Measurements from ENCODE around the gene HDGF.

Gene HDGF

DNA sequence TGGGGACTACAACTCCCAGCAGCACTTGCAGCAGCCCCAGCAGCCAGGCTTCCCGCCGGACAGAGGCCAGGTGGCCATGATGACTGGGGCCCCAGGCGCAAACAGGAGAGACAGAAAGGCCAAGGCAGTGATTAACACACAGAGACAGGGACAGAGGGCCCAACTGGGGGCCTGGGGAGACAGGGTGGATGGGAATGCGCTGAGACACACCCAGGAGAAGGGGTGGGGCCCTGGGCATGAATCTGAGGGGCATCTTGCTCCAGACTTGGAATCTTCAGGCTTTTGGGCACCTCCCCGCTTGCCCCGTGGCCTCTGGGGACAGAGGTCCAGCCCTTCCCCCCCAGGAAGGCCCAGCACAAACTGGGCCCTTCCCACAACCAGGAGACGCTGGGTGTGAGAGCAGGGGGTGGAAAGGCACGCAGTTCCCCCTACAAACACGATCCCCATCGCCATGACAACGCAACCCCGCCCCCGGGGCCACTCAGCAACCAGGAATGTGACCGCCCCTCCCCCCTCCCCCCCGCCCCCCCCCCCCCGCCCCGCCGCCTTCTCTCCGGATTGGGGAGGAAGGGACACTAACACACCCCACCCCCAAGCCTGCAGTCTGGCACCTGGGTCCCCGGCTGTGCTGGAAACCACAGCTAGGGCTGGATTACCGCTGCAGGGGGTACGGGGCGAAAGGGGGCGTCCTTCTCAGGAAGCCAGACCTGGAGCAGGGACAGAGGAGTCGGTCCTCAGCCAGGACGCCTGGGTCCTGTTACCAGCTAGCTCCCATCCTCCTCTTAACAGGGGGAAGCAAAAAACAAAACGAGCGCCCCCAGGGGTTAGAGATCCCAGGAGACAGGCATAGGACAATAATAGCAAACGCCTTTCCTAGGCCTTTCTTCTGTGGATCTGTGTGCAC is 4.5 kb downstream of the HDGF start:
- peak; percentile 48 for DNase-seq (ENCODE audit: low read depth)

DNA sequence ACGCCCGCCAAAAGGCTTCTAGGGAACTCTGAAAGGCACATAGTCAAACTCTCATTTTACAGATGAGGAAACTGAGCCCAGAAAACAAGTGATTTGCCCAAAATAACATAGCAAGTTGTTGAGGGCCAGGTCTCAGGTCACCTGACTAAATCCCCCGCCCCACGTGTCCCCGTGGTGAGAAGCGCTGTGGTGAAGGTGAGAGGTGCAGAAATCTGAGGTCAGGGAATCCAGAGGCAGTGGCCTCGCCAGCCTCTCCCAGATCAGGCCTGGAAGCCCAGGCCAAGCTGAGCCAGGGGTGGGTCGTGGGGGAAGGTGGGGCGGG is 5.1 kb downstream of the HDGF start:
- no peak for DNase-seq (ENCODE audit: low read depth)

- DNase-seq (ENCODE audit: low read depth), result no peak
Measured at GRCh38 chr1:156745881-156746280, 5.6 kb downstream of the HDGF start.

DNA sequence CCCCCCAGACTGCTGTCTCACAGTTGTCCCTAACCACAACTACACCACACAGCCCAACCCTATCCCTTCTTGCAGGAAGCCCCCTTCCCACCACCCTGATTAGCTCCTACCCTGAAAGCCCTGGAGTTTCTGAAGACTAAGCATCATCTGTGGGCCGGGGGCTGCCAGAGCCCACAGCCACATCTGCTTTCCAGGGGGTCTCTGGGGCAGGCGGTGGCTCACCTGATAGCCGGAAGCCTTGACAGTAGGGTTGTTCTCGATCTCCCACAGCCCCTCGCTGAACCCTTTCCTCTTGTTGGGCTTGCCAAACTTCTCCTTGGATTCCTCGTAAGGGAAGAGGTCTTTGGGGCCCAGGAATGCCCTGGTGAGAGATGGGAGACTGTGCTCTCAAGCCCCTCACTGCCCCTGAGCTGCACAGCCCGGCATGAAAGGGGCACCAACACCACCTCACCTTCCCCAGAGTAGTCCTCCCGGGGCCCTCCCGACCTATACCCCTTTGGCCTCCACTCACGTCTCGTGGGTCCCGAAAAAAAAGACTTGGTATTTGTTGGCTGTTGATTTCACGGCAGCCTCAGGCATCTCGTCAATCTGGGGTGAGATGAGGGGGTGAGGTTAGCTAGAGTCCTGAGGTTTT is 6.6 kb downstream of the HDGF start:
- DNase-seq (ENCODE audit: low read depth), result no peak

- DNase-seq (ENCODE audit: low read depth), result no peak
Measured at GRCh38 chr1:156744344-156744743, 7.1 kb downstream of the HDGF start.

DNA sequence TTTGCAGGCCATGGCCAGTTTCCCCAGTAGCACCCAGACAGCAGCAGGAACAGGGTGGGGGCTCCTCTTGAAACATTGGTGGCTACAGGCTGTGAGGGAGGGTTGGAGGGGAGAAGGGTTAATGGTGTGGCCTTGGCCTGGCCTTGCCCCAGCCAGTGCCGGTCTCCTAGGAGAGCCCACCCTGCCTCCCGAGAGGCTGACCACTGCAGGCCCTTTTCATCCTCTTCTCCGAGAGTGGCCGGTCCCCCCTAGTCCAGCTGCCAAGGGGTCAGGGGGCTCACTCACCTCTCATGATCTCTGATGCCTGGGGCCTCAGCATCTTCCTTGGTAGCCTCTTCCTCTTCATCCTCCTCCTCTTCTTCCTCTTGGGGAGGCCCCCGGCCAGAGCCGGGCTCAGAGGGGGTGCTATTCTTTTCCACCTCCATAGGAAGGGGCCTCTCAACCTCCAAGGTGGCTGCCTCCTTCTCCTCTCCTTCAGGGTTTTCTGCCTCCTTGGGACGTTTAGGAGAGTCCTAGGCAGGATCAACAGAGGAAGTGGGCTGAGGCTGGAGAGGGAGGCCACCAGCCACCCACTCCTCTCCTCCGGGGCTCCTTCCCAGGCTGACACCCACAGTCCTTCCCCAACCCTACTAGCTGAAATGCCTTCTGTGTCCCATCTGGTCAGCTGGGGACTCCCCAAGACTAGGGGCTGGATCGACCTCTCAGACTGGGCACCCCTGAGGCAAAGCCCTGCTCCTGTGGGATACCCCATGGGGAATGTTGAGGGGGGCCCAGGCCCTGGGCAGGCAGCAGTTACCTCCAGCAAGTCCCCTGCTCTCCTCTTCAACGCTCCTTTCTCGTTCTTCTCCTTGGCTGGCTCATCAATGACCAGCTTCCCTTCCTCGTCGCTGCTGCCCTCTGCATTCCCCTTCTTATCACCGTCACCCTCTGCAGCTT is 7.8 kb downstream of the HDGF start:
- no peak for DNase-seq (ENCODE audit: low read depth)

GRCh38 chr1:156742801-156743200 is 8.7 kb downstream of the HDGF start:
- no peak for DNase-seq (ENCODE audit: low read depth)

DNA sequence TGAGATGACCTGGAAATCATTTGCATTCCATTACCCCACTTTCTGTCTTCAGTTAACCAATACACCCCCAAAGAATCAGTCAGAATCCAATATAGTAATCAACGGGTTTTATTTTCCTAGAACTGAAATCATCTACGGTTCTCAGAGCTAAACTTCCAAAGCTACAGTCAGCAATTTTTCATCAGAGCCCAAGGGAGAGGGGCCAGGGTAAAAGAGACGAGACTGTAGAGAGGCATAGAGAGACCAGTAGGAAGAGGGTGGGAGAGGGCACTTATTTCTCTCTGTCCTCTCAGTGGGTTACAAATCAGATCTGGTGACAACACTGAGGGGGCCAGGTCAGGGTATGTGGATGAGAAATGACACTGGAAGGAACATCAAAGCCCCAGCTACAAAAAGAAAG is 9.5 kb downstream of the HDGF start:
- no peak for DNase-seq (ENCODE audit: low read depth)

DNA sequence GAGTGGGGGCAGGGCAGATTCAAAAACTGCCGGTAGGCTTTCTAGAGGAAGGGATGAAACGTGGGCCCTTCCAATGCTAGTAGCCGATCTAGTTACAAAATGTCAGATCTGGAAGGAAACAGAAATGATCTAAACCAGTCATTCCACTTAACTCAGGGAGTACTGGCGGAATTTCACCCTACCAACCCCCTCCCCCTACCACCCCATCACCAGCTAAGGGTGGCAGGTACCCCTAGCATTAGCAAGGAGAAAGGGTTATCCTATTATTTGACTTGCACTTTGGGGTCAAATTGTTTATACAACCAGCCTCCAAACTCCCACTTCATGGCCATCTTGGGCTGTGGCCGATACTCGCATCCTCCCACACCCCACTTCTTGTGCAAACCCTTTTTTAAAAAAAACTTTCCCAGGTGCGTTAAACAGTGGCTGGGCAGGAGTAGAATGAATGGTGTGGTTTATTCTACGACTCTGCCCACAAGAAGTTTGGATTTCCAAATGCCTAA is 9.9 kb downstream of the HDGF start:
- no peak for DNase-seq (ENCODE audit: low read depth)

DNA sequence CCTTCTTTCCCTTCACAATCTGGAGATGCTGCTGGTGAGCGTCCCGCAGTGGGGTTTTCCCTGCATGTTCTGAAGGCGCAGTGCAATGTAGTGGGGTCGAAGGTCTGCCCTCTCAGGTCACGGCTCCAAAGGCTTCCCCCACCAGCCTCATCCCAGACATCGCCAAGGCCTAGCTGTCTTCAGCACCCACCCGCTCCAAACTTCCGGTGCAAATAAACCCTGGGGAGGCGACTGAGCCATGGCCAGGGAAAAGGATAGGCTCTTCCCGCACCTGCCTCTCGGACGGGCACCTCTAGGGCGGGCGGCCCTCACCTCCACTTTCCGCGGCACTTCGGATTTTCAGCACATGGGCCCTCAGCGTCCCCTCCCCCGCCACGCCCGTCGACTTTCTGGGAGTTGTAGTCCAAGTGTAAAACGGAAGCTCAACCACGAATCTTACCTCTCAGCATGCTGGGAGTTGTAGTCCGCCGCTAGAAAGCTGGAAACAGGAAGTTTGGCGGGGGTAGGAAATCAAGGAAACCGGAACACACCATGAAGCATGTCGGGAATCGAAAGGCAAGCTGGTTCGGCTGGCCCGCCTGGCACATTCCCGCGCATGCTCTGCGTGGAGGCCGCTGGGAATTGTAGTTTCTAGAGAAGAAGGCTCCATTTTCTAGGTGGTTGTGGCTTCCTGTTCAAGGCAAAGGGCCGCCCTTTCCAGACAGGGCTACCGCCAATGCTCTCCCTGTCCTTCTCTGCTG is 10.6 kb downstream of the HDGF start, which contains the start of gene MRPL24:
Gene MRPL24, minus strand, starts transcription at position 348 of the 740 bp plus-strand sequence. CDS start 2,384 bp downstream, outside the sequence.
- peak; percentile 94 for DNase-seq (ENCODE audit: low read depth)

- DNase-seq (ENCODE audit: low read depth), result no peak
Measured at GRCh38 chr1:156740237-156740740, 11.2 kb downstream of the HDGF start.

DNA sequence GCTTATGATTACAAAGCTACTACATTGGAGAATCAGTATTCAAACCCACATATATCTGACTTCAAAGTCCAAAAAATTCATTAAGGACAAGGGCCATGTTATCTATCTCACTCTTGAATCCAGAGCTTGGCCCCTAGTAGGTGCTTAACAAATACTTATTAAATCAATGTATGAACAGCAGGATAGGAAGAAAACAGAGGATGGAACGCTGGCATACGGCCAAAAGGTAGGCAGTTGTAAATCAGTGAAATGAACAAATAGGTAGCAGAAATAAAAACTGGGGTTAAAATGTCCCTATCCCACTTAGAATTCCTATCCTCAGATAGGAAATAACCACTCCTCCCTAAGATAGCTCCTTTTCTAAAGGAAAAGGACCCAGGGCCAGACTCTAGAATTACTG is 12.6 kb downstream of the HDGF start:
- no peak for DNase-seq (ENCODE audit: low read depth)

DNA sequence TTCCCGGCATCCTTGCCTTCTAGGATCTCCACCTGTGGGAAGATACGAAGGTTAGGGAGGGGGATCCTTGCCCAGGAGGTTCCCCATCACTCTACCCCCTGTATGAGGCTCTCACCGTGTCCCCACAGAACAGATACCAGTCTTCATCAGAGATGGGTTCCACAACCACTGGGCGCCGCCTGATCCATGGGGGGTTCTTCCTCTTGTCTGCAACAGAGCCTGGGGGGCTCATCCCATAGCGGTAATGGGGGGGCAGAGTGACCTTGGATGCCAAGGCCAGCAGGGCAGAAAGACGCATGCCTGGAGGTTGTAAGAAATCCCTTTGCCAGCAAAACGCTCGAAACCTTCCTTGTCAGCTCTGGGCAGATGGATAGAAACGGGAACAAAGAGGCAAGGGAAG is 13.1 kb downstream of the HDGF start:
- no peak for DNase-seq (ENCODE audit: low read depth)

DNA sequence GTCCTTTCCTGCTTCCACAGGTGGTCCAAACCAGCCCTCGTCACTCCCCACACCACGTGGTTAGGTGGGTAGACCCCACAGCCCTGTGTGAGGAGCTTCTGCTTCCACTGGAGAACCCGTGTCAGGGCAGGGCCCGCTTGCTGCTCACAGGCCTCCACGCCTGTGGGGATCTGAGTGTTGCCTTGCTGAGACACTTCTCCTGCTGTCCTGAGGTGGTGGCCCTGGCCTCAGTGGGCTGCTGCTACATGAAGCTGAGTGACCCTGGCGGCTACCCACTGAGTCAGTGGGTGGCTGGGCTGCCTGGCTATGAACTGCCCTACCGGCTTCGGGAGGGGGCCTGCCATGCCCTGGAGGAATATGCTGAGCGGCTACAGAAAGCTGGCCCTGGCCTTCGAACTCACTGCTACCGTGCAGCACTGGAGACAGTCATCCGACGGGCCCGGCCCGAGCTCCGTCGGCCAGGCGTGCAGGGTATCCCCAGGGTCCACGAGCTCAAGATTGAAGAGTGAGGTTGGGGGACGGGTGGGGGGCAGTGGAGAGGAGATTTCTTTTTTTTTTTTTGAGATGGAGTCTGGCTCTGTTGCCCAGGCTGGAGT is 17.4 kb downstream of the HDGF start:
- no peak for DNase-seq (ENCODE audit: low read depth)

- peak; percentile 84 for DNase-seq (ENCODE audit: low read depth)
Measured at GRCh38 chr1:156728599-156729462, 22.6 kb downstream of the HDGF start, which contains the start of gene ISG20L2. Gene ISG20L2, minus strand, starts transcription at chr1:156728766. Its CDS starts 1,114 bp downstream, at chr1:156727652.

DNA sequence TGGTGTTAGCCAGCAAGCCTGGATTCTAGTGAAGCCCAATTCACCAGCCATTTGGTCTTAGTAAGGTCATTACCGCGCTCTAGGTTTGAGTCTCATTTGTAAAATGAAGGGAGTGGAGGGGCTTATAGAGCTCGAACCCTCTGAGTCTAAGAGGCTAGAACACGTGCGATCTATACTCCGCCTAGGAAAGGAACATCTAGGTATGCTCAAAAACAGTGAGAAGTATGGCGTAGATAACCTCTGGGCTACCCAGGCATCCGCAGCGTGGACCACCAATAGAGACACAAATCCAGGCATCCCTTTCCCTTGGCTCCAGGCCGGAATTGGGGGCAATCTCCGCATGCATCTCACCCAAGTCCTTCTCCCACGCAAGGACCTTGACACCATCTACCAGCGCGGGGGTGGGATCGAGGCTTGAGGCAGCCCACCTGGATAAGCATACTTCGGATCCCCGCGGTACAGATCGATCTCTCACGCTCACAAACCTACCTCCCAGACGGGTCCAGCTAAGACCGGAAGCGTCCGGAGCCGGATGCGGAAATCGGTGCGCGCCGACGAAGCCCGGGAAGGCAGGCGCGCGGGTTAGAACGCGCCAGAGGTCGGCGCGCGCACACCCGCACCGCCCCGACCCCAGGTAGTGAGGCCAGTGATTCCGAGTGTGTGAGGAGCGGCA is 23.4 kb downstream of the HDGF start, which contains the start of gene METTL25B:
Gene METTL25B, plus strand, starts transcription at position 544 of the 673 bp plus-strand sequence. CDS start 636 bp downstream, outside the sequence.
- DNase-seq (ENCODE audit: low read depth), result peak; percentile 47

GRCh38 chr1:156727492-156727891 is 24.0 kb downstream of the HDGF start:
- no peak for DNase-seq (ENCODE audit: low read depth)

DNA sequence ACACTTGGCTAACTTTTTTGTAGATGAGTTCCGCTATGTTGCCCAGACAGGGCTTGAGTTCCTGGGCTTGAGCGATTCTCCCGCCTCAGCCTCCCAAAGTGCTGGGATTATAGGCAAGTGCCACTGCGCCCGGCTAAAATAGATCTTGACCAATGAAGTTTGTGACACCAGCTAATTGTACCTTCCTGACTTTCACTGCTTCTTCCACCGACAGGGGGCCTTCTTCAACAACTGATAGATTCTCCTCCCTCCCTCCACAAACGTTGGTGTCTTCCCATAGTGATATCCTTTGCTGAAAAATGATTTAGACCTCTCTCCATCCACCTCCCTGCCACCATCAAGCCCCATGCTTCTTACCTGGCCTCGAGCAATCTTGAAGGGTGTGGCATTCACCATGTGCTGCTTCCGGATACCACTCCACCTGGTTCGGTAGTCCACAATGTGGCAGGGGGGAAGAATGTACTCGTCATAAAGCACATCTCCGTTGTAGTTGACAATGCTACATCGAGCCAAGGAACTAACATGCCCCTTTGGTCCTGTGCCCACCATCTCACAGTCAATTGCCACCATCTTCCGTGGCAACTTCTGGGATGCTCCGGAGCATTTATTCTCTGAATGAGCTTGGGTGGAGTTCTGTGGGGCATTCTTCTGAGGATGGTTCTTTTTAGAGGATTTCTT is 24.8 kb downstream of the HDGF start:
- DNase-seq (ENCODE audit: low read depth), result no peak
